ENCODE data around the gene PAPPA2.
"Not testable (repeated sequence)": the region's sequence is repeated elsewhere in the genome, so short reads cannot be mapped to it uniquely, and the experiment has no call there.

The PAPPA2 gene

GRCh38 chr1:176552217-176552991 is 89.4 kb downstream of the PAPPA2 start:
- no peak for DNase-seq

GRCh38 chr1:176552999-176553398 is 90.0 kb downstream of the PAPPA2 start:
- DNase-seq, result no peak

- no peak for DNase-seq
Observed at GRCh38 chr1:176556288-176556687, 93.3 kb downstream of the PAPPA2 start.

- no peak for DNase-seq
Observed at GRCh38 chr1:176557543-176558258, 94.7 kb downstream of the PAPPA2 start.

GRCh38 chr1:176558561-176558960 is 95.6 kb downstream of the PAPPA2 start:
- no peak for DNase-seq

GRCh38 chr1:176559474-176559873 is 96.5 kb downstream of the PAPPA2 start:
- DNase-seq, result no peak

- peak in 1 of 2 donors; percentile 47 for DNase-seq
Observed at GRCh38 chr1:176559878-176560277, 96.9 kb downstream of the PAPPA2 start.

GRCh38 chr1:176560681-176561080 is 97.7 kb downstream of the PAPPA2 start:
- DNase-seq, result no peak

GRCh38 chr1:176561761-176562160 is 98.8 kb downstream of the PAPPA2 start:
- DNase-seq, result not testable (repeated sequence)

GRCh38 chr1:176566004-176566975 is 103.3 kb downstream of the PAPPA2 start:
- DNase-seq, result no peak

GRCh38 chr1:176567190-176567794 is 104.3 kb downstream of the PAPPA2 start:
- no peak for DNase-seq

GRCh38 chr1:176568185-176568584 is 105.2 kb downstream of the PAPPA2 start:
- DNase-seq, result no peak

GRCh38 chr1:176574756-176575155 is 111.8 kb downstream of the PAPPA2 start:
- no peak for DNase-seq

GRCh38 chr1:176575991-176576390 is 113.0 kb downstream of the PAPPA2 start:
- no peak for DNase-seq

GRCh38 chr1:176576670-176577069 is 113.7 kb downstream of the PAPPA2 start:
- no peak for DNase-seq

GRCh38 chr1:176577646-176578197 is 114.7 kb downstream of the PAPPA2 start:
- DNase-seq, result no peak

- DNase-seq, result no peak
Observed at GRCh38 chr1:176579087-176579486, 116.1 kb downstream of the PAPPA2 start.

- DNase-seq, result no peak
Observed at GRCh38 chr1:176595217-176595616, 132.2 kb downstream of the PAPPA2 start.

GRCh38 chr1:176601348-176601747 is 138.4 kb downstream of the PAPPA2 start:
- DNase-seq, result no peak

GRCh38 chr1:176602388-176603004 is 139.5 kb downstream of the PAPPA2 start:
- DNase-seq, result no peak

- DNase-seq, result no peak
Observed at GRCh38 chr1:176603696-176604095, 140.7 kb downstream of the PAPPA2 start.

- no peak for DNase-seq
Observed at GRCh38 chr1:176604461-176604860, 141.5 kb downstream of the PAPPA2 start.
